GM23338 (cell line): ENCODE measurements around the gene PANK4. TPM values are rescaled to one million over a fixed set of nuclear protein-coding genes. Genes with fewer than 3 reads are reported as not detected.

Experiments used
- ATAC-seq: fragments of 200-7000 bp; cut with Tn5 transposase; 3 replicates; pipeline ENCODE4 v1.9.1; 2020
- DNase-seq: peaks from one replicate; pipeline ENCODE4 v3.0.0-alpha.2; 2015; ENCODE audit warnings: low spot score
- H2AFZ ChIP-seq: fragments of 200-600 bp; sonication (generic); 2 replicates; pipeline ENCODE4 v1.8.0; 2016; ENCODE audit warnings: antibody characterized with exemption, mild to moderate bottlenecking, moderate library complexity
- H3F3A ChIP-seq: fragments of 200-600 bp; sonication (generic); replicated peaks from 2 replicates; pipeline ENCODE4 v1.8.0; 2017; ENCODE audit warnings: antibody characterized with exemption, mixed run types, low read depth
- H3K27ac ChIP-seq: fragments of 200-600 bp; sonication (generic); 2 replicates; pipeline ENCODE4 v1.6.1; 2016; ENCODE audit warnings: low read depth
- H3K27me3 ChIP-seq: fragments of 200-600 bp; sonication (generic); 2 replicates; pipeline ENCODE4 v1.8.0; 2016; ENCODE audit warnings: mild to moderate bottlenecking, mixed run types, moderate library complexity; ENCODE audit not compliant: insufficient read depth
- H3K36me3 ChIP-seq: fragments of 200-600 bp; sonication (generic); 2 replicates; pipeline ENCODE4 v1.8.0; 2016; ENCODE audit warnings: mild to moderate bottlenecking; ENCODE audit not compliant: insufficient read depth
- H3K4me1 ChIP-seq: fragments of 200-600 bp; sonication (generic); 2 replicates; pipeline ENCODE4 v1.8.0; 2016; ENCODE audit warnings: mild to moderate bottlenecking, moderate library complexity; ENCODE audit not compliant: insufficient read depth
- H3K4me2 ChIP-seq: fragments of 200-600 bp; sonication (generic); 2 replicates; pipeline ENCODE4 v1.7.1; 2017; ENCODE audit warnings: mixed run types
- H3K4me3 ChIP-seq: fragments of 200-600 bp; sonication (generic); 2 replicates; pipeline ENCODE4 v1.6.1; 2016; ENCODE audit warnings: mixed run types
- H3K79me2 ChIP-seq: fragments of 200-600 bp; sonication (generic); replicated peaks from 2 replicates; pipeline ENCODE4 v1.8.0; 2017; ENCODE audit warnings: mild to moderate bottlenecking; ENCODE audit not compliant: insufficient read depth
- H3K9me2 ChIP-seq: fragments of 200-600 bp; sonication (generic); 2 replicates; pipeline ENCODE4 v1.8.0; 2017; ENCODE audit not compliant: insufficient read depth
- H4K20me1 ChIP-seq: fragments of 200-600 bp; sonication (generic); replicated peaks from 2 replicates; pipeline ENCODE4 v1.8.0; 2017; ENCODE audit warnings: mild to moderate bottlenecking; ENCODE audit not compliant: insufficient read depth
- H3K27ac Mint-ChIP-seq: 2 replicates; pipeline ENCODE4 v1.8.0; 2020; ENCODE audit warnings: inconsistent platforms, mild to moderate bottlenecking, moderate library complexity, mixed read lengths
- H3K27me3 Mint-ChIP-seq: 3 replicates; pipeline ENCODE4 v1.8.0; 2022; ENCODE audit warnings: low read depth, mild to moderate bottlenecking, moderate library complexity, mixed read lengths, inconsistent platforms; ENCODE audit not compliant: insufficient read depth, poor library complexity
- H3K36me3 Mint-ChIP-seq: 3 replicates; pipeline ENCODE4 v1.8.0; 2021; ENCODE audit warnings: low read depth, mild to moderate bottlenecking, inconsistent platforms, moderate library complexity, mixed read lengths
- H3K4me1 Mint-ChIP-seq: 3 replicates; pipeline ENCODE4 v1.8.0; 2020; ENCODE audit warnings: mild to moderate bottlenecking, inconsistent platforms, mixed read lengths
- H3K4me3 Mint-ChIP-seq: 3 replicates; pipeline ENCODE4 v1.8.0; 2021; ENCODE audit warnings: moderate library complexity, mild to moderate bottlenecking, inconsistent platforms, mixed read lengths
- H3K9me3 Mint-ChIP-seq: 3 replicates; pipeline ENCODE4 v1.8.0; 2020; ENCODE audit warnings: moderate library complexity, mild to moderate bottlenecking, inconsistent platforms, mixed read lengths
- EZH2 ChIP-seq: fragments of 200-600 bp; sonication (generic); IDR thresholded peaks from one replicate; pipeline ENCODE4 v1.8.0; 2017; ENCODE audit warnings: antibody characterized with exemption, mild to moderate bottlenecking, low read depth; ENCODE audit not compliant: unreplicated experiment
- EZH2phosphoT487 ChIP-seq: fragments of 200-600 bp; sonication (generic); IDR thresholded peaks from one replicate; pipeline ENCODE4 v1.8.1; 2018; ENCODE audit warnings: antibody characterized with exemption; ENCODE audit not compliant: unreplicated experiment
- NANOG ChIP-seq: IDR thresholded peaks from 2 replicates; pipeline ENCODE4 v1.6.1; 2016; ENCODE audit warnings: antibody characterized with exemption, borderline replicate concordance
- STAT1 ChIP-seq: IDR thresholded peaks from one replicate; pipeline ENCODE4 v1.6.1; 2016; ENCODE audit warnings: antibody characterized with exemption; ENCODE audit not compliant: unreplicated experiment
- ZNF114 ChIP-seq: fragments of 250-450 bp; sonication (Bioruptor Pico); IDR thresholded peaks from 2 replicates; pipeline ENCODE4 v1.5.0; 2020; ENCODE audit warnings: mild to moderate bottlenecking, moderate library complexity
- ZNF331 ChIP-seq: fragments of 250-450 bp; sonication (Bioruptor Pico); IDR thresholded peaks from 2 replicates; pipeline ENCODE4 v1.5.0; 2020; ENCODE audit warnings: low read depth, mild to moderate bottlenecking, moderate library complexity
- polyA plus RNA-seq: library from polyadenylated mRNA; unstranded; fragments of >200 nt; fragmentation: Nextera tagmentation; extraction: Ambion mirVana; gene quantifications from 2 replicates; pipeline ENCODE4 v1.2.1, GENCODE V29; 2016
- total RNA-seq: library from RNA; depleted of rRNA; stranded (reverse); fragments of >200 nt; shearing (Covaris generic); gene quantifications from 2 replicates; pipeline ENCODE4 v1.2.3, GENCODE V29; 2014
- TF ChIP-seq, protein P1 (sequence below): IDR thresholded peaks from one replicate; pipeline ENCODE4 v1.6.1; 2018; ENCODE audit warnings: antibody characterized with exemption; ENCODE audit not compliant: unreplicated experiment
- TF ChIP-seq, protein P2 (sequence below), 2 experiments: fragments of 200-600 bp in 1 of 2; sonication (generic) in 1 of 2; conservative IDR thresholded peaks; 2 replicates each; pipeline versions ENCODE4 v1.5.1 to v1.6.1; 2016 to 2017; ENCODE audit warnings: antibody characterized with exemption in 2 of 2, low read depth in 2 of 2, mild to moderate bottlenecking in 2 of 2, moderate library complexity in 1 of 2

The PANK4 gene
- total and polyA plus RNA-seq, 2 experiments from 2014 or later, result 25.8 to 43.7 TPM

DNA sequence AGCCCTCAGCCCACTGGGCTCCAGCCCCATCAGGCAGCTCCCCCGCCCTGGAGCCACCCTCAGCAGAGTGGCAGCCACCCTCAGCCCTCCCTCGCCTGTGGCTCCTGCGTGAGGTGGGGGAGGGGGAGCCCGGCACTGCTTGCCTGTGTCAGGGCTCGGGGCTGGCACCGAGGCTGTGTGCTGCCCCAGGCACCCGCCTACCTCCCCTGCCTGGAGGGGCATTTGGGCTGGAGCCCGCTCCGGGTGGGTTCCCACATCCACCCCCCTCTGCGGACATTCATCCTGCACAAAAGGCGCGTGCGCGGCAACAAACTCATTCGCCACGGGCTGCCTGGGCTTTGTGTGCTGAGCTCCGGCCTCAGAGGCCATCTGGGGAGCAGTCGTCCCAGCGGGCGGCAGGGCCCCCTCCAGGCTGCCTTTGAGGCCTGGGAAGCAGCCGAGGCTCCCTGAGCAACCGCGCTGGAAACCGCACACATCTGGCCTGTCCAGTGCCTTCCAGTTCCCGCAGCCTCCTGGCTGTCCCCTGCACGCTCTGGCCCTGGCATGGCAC, 17.2 kb upstream of the PANK4 start:
- peaks cover 23% of the 10 kb centered on the region for H3K27me3 Mint-ChIP-seq
- H3K36me3 ChIP-seq, result no peaks in the 10 kb centered on the region
- no peaks in the 10 kb centered on the region for H3K36me3 Mint-ChIP-seq
- H3K27me3 ChIP-seq, result peaks cover 12% of the 10 kb centered on the region; the same call in 1 of the 2 replicates
- no peaks in the 10 kb centered on the region for H3K9me2 ChIP-seq
- peak overlapping the region; percentile 34; the same call in 1 of the 2 replicates for H3K4me3 ChIP-seq
- peak; percentile 0; the same call in 2 of the 3 replicates for ATAC-seq
- H3K4me2 ChIP-seq, result peak overlapping the region; percentile 65; the same call in 1 of the 2 replicates
- H3F3A ChIP-seq, result peaks cover 7% of the 10 kb centered on the region; the same call in 1 of the 2 replicates
- no peak overlapping the region for H3K27ac ChIP-seq
- no peaks in the 10 kb centered on the region for H3K79me2 ChIP-seq
- peak; percentile 52 for DNase-seq
- H3K9me3 Mint-ChIP-seq, result no peaks in the 10 kb centered on the region
- H3K27ac Mint-ChIP-seq, result no peak overlapping the region
- peak overlapping the region; percentile 78 for H2AFZ ChIP-seq
- H3K4me1 Mint-ChIP-seq, result peaks cover 5% of the 10 kb centered on the region; the same call in 1 of the 3 replicates
- no peak overlapping the region for H3K4me3 Mint-ChIP-seq
- no peaks in the 10 kb centered on the region for H4K20me1 ChIP-seq
- TF ChIP-seq, protein P1, sequence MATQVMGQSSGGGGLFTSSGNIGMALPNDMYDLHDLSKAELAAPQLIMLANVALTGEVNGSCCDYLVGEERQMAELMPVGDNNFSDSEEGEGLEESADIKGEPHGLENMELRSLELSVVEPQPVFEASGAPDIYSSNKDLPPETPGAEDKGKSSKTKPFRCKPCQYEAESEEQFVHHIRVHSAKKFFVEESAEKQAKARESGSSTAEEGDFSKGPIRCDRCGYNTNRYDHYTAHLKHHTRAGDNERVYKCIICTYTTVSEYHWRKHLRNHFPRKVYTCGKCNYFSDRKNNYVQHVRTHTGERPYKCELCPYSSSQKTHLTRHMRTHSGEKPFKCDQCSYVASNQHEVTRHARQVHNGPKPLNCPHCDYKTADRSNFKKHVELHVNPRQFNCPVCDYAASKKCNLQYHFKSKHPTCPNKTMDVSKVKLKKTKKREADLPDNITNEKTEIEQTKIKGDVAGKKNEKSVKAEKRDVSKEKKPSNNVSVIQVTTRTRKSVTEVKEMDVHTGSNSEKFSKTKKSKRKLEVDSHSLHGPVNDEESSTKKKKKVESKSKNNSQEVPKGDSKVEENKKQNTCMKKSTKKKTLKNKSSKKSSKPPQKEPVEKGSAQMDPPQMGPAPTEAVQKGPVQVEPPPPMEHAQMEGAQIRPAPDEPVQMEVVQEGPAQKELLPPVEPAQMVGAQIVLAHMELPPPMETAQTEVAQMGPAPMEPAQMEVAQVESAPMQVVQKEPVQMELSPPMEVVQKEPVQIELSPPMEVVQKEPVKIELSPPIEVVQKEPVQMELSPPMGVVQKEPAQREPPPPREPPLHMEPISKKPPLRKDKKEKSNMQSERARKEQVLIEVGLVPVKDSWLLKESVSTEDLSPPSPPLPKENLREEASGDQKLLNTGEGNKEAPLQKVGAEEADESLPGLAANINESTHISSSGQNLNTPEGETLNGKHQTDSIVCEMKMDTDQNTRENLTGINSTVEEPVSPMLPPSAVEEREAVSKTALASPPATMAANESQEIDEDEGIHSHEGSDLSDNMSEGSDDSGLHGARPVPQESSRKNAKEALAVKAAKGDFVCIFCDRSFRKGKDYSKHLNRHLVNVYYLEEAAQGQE, result no peak
- TF ChIP-seq ZNF331 (no peak), ZNF114 (CRISPR knock-in tag) (no peak), EZH2phosphoT487 (no peak), STAT1 (no peak), EZH2 (no peak)
- TF ChIP-seq, protein P2, sequence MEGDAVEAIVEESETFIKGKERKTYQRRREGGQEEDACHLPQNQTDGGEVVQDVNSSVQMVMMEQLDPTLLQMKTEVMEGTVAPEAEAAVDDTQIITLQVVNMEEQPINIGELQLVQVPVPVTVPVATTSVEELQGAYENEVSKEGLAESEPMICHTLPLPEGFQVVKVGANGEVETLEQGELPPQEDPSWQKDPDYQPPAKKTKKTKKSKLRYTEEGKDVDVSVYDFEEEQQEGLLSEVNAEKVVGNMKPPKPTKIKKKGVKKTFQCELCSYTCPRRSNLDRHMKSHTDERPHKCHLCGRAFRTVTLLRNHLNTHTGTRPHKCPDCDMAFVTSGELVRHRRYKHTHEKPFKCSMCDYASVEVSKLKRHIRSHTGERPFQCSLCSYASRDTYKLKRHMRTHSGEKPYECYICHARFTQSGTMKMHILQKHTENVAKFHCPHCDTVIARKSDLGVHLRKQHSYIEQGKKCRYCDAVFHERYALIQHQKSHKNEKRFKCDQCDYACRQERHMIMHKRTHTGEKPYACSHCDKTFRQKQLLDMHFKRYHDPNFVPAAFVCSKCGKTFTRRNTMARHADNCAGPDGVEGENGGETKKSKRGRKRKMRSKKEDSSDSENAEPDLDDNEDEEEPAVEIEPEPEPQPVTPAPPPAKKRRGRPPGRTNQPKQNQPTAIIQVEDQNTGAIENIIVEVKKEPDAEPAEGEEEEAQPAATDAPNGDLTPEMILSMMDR (conservative IDR thresholded peaks at IDR 0.05; ENCODE audit: low read depth in 2 of 2), result no peak
- H3K4me1 ChIP-seq, result peaks cover 16% of the 10 kb centered on the region; the same call in 1 of the 2 replicates

DNA sequence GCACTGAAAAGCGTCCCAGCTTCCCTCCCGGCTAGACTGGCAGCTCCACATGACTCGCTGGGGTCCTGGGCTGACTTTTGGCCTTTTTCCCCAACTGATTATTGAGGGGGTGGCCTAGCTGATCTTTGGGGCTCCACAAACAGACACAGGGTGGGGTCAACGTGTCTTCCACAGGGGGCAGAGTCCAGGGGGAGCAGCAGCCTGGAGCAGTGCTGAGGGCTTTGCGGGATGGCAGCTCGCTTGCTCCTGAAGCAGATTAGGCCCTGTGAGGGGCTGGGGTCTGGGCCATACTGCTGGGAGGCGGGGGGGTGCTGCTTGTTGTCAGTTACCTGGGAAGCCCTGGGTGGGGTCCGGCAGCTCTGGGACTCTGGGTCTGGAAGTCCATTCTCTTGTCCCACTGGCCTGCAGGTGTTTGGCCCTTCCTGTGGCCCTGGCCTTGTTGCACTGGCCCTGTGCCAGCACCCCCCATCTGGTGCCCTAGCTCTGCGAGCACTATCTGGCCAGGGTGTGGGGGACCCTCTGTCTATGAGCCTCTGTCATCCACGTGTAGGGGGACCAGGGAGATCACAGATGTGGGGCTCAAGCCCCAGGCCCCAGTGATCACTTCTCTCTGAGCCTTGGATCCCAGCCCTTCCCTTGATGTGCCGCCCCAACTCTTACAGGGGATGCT, 16.0 kb upstream of the PANK4 start:
- no peak overlapping the region for H3K4me2 ChIP-seq
- H3K36me3 ChIP-seq, result no peaks in the 10 kb centered on the region
- Mint-ChIP-seq H3K4me3 (no peak overlapping the region), H3K36me3 (no peaks in the 10 kb centered on the region), H3K4me1 (peaks cover 4% of the 10 kb centered on the region; the same call in 1 of the 3 replicates), H3K27ac (no peak overlapping the region), H3K27me3 (peaks cover 26% of the 10 kb centered on the region), H3K9me3 (no peaks in the 10 kb centered on the region)
- H3K27me3 ChIP-seq, result peaks cover 12% of the 10 kb centered on the region; the same call in 1 of the 2 replicates
- no peak for ATAC-seq
- 0 out of 2 replicates have a peak, but pooled peaks cover 3% of the 10 kb centered on the region for H3F3A ChIP-seq
- no peaks in the 10 kb centered on the region for H3K79me2 ChIP-seq
- DNase-seq, result no peak
- H4K20me1 ChIP-seq, result no peaks in the 10 kb centered on the region
- no peaks in the 10 kb centered on the region for H3K9me2 ChIP-seq
- H2AFZ ChIP-seq, result no peak overlapping the region
- H3K4me1 ChIP-seq, result peaks cover 10% of the 10 kb centered on the region; the same call in 1 of the 2 replicates
- no peak overlapping the region for H3K4me3 ChIP-seq
- no peak overlapping the region for H3K27ac ChIP-seq
- TF ChIP-seq STAT1, result no peak
- TF ChIP-seq EZH2, result no peak
- no peak for TF ChIP-seq NANOG
- TF ChIP-seq, protein P1, result no peak
- TF ChIP-seq EZH2phosphoT487, result no peak
- TF ChIP-seq ZNF331, result no peak
